ENCODE results near the gene LAMB4. TPM values are rescaled to one million over a fixed set of nuclear protein-coding genes. Genes with fewer than 3 reads are reported as not detected.

Gene LAMB4
- total RNA-seq, 1 donor from 2014 or later = 0.47 TPM

- no peak for DNase-seq
Observed at GRCh38 chr7:108109221-108109908, 20.8 kb downstream of the LAMB4 start.

DNA sequence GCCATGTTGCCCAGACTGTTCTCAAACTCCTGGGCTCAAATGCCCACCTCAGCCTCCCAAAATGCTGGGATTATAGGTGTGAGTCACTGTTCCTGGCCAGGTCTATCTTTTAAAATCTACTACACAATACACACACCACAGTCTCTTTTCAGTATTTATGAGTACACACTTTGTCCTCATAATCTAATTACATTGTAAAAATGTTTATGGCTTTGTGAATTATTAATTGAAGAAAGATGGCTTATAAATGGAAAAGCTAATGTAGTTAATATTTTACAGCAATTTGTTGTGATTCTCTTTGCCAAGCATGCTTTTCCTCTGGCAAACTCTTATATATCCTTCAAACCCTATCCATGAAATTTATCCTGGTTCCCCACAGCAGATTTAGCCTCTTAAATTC, 22.0 kb downstream of the LAMB4 start:
- no peak for DNase-seq

DNA sequence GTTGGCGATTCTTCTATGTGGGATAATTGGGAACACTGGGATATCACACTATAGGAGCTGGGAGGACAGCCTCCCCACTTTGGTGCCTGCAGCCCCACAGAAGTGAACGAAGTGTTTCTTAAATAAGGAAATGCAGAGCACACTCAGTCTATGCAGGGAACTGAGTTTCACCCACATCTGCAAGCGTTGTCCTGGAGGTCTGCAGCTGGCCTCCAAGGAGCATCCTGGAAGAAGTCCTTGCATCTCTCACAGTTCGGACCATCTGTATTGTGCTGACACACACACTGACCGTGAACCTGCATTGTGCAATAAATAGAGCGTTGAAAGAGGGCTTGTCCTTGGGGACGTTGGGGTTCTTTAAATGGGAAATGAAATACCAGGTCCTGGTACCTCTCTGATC, 25.8 kb downstream of the LAMB4 start:
- DNase-seq = no peak

- no peak for DNase-seq
Observed at GRCh38 chr7:108103558-108104298, 26.4 kb downstream of the LAMB4 start.

- DNase-seq = no peak
Observed at GRCh38 chr7:108102671-108103312, 27.4 kb downstream of the LAMB4 start.

DNA sequence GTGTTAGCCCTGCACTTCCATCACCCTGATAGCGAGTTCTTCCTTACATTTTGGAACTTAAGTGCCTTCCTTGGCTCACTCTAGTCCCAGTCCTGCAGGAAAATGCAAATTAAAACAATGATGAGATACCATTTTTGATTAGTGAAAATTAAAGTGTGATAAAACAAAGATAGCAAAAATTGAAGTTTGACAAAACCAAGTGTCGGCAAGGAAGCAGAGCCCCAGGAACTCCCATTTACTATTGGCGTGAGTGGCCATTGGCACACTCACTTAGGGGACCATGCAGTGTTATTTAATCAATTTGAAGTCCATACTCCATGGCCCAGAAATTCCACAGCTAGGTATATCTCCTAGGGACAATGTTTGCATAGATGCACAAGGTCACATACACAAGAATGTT, 28.4 kb downstream of the LAMB4 start:
- no peak for DNase-seq

DNA sequence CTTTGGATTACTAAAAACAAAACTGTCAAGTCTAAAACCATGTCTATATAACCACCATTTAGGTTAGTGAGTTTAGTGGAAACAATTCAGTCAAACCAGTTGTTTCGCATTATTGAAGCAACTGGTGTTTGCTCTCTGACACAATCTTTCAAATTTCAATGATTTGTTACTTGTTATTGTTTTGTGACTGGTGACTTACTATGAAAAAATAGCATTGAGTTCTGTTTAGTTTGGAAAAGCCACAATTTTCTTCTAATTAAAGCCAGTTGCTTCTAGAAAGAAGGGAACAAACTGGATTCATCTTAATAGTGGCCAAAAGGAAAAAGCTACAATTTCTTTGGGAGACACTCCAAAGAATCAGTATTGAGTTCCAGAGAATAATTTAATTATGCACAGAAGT, 30.4 kb downstream of the LAMB4 start:
- no peak for DNase-seq

DNA sequence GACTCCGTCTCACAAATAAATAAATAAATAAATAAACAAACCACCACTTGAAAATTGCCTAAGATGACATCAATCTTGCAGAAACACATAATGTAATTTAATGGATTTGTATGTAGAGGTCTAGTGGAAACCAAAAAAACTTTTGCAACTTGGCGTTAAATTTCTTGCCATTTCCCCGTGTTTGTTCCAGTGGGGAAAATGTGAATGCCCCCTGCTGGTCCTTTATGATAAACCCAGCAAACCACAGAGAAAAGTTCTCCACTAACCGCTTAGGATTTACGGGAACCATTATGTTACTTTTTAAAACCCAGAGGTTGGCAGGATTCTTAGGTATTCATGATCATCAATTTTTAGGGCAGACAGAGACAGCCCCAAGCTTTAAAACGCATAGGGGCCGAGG, 32.5 kb downstream of the LAMB4 start:
- DNase-seq = no peak

DNA sequence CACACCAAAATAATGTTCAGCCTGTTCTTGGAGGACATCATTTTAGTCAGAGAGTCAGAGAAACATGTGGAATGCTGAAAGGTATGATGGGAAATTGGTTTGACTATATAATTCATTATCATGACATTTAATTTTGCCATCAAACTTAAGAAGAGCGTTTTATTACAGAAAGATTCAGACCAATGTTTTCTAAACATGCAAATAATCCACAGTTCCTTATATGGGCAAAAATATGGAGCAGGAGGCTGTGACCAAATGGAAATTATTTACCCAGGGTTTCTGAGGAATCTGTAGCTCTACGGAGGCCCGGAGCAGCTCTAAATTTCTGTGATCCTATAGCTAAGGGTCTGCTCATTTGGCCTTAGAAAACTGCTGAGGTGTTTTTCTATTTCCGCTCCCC, 33.2 kb downstream of the LAMB4 start:
- DNase-seq = no peak

DNA sequence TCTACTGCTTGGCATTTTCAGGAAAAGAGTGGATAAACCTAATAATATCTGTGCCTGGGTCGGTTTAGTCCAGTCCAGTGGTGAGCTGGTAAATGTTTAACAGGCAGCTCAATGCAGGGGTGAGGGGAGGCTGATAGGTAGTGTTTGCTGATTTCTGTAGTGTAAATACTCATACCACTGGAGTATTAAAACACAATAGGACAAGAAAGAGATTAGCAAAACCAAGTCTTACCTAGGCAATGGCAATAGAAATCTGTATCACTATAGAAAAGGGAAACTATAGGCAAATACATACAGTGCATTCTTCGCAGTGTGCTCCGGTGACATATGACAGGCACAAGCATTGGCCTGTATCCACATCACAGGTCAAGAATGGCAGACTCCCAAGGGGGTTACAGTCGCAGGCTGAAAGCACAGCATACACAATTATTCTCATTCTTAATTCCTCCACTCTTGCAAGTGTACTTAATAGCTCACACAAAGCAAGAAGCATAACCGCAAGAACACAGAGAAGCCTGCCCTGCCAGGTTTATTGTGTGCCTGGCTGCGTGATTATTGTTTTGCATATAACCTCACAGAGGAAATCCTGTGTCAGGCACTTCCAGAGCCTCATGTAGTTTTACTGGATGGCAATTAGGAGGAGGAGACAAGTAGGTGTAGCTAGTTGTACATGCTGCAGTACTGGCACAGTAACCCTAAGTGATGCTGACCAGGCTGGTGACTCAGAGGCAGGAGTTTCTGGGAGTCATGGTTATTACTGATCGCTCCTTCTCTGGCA, 35.0 kb downstream of the LAMB4 start:
- DNase-seq = no peak

DNA sequence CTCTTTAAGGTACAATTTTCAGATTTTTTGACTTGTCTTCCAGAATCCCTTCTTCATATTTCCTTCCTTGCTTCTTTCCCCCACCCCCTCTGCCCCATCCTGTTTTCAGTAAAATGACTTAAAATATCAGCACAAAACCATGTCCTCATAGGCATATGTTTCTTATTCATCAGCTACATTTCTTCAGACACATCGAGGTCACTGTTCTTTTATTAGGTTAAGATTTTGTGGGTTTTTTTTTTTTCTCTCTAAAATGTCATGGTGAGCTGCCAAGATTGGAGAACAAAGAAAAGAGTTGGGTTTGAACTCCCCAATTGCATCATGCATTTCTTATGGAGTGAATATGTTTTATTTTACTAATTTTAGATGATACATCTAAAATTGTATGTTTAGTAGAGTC, 35.8 kb downstream of the LAMB4 start:
- no peak for DNase-seq

DNA sequence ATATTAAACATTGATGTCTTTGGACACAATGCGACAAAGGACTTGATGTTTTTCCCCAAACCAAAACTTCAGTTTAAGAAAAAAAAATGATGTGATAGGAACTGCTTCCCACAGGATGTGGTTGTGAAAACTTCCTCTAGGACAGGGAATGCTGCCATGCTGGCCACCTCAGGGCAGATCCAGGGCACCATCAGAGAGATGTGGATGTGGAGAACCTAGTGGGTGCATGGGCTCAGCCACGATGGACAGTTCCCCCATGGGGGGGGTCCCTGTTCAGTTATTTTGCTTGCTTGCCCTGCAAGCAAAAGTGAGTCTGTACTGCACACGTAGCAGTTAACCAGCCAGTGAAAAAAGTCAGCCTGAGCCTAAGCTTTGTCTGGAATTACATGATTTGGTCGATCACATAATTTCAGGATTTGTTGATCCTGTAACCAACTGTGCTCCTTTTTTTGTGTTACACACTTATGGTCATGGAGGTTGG, 36.3 kb downstream of the LAMB4 start:
- no peak for DNase-seq

DNA sequence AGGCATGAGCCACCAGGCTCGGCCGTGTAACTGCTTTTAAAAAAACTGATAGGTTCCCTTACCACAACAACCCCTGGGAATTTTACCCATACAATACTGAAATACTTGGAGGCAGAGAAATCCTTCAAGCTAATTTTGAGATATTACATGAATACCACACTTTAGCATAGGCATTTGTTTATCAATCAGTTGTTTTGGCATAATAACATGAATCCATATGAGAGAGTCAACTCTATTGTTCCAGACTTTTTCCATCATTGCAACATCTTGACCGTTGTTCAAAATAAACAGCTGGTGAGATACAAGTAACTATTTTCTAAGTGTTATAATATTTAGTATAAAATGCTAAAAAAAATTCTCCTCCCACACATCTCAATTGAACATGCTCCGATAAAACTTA, 36.8 kb downstream of the LAMB4 start:
- DNase-seq = no peak

DNA sequence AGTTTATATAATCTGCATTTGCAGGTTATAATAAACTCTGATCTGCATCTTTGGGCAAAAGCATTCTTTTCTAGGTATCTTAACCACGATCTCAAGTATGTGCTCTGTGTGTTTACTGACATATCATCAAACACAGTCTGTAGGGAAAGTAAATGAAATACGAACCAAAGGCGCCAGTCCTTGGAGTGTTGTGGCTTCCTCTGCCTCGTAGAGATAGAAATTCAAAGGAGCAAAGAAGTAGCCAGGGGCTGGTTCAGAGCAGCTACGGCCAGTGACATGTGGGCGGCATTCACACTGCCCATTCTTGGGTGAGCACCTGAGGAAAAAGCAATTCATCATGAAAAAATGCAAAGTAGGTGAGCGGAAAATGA, 38.7 kb downstream of the LAMB4 start:
- no peak for DNase-seq

- no peak for DNase-seq
Observed at GRCh38 chr7:108090791-108091460, 39.2 kb downstream of the LAMB4 start.

- no peak for DNase-seq
Observed at GRCh38 chr7:108089381-108089780, 40.8 kb downstream of the LAMB4 start.

GRCh38 chr7:108088729-108089128, 41.4 kb downstream of the LAMB4 start:
- no peak for DNase-seq

DNA sequence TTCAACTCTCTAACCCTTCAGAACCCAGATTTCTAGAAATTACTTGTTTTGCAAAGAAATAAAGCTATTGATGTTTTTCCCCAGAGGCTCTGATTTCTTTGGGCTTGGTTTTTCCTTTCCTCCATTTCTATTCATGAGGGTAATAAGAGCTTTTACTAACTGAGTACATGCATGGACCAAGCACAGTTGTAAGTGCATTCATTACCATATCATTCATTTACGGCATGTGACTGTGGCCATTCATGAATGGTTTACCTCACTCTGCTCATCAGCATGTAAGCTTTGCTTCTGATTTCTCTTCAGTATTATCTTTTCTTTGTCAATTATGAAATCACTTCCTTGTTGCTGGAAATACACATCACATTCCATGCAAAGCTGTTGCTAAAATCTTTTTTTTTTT, 42.4 kb downstream of the LAMB4 start:
- DNase-seq = no peak

DNA sequence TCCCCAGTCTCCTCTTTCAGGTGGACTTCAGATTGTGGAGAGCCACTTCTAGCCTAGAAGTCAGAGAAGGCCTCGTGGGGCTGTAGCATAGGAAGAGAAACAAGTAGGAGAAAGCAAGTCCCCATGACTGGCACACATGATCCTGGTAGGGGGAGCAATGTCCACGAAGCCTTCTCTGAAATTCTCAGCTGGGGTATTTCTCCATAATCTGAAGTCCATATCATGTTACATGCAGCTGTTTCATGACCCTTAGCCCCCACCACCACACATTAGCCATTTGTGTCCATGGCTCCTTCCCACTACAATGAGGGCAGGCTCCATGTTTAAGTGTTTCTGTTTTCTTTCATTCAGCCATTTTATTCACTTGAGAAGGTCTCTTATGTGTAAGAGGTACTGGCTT, 43.2 kb downstream of the LAMB4 start:
- DNase-seq = no peak

GRCh38 chr7:108086546-108086945, 43.6 kb downstream of the LAMB4 start:
- no peak for DNase-seq

DNA sequence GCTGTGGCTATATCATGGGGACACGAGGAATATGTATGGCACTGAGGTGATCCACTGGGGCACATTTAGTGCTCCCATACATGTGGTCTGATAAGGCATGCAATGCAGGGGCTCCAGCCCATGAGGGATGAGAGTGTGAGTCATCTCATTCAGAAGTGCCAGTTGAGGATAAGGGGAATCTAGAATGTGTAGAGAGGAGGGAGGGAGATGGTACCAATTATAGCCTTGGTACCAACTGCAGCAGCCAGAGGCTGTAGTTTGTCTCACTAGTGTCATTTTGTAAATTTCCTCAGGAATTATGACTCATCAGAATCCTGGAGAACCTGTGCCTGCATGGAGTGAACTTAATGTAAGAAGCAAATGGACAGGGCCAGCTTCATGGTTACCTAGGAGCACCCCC, 46.2 kb downstream of the LAMB4 start:
- peak; percentile 14 for DNase-seq

Data from occipital lobe (tissue), 2 donors.